ENCODE results near the gene RAB11FIP3.

The RAB11FIP3 gene

DNA sequence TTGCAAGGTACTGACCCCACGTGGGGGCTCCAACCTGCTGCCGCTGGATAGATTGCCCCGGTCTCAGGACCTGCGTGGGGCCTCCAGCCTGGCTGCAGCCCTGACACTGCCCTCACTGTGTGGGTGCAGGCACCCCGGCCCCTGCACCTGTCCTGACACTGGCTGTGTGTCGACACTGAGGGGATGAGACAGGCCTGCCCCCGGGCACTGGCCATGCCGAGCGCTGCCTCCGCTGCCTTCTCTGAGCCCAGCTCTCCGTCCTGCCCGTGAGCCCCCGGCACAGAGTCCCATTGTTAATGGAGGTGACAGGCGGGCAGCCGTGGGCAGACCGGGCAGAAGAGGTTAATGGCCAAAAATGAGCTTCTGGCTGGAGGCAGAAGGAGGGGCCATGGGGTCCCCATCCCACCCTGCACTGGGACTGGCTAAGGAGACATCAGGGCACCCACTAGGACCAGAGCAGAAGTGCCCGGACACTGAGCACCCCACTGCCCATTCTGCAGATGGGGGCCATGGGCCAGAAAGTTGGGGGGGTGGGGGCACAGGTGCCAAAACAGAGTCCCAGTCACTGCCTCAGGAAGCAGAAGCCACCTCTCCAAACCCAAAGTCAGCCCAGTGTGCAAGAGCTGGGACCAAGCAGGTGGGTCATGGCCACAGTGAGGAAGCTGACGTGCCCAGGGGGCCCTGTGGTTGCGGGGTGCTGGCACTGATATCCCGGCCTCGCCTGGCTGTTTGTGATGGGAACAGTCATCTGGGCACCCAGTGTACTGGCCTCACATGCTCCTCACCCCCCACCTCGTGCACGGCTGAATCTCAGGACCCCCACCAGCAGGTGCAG is 132.2 kb downstream of the RAB11FIP3 start:
- DNase-seq: no peak

DNA sequence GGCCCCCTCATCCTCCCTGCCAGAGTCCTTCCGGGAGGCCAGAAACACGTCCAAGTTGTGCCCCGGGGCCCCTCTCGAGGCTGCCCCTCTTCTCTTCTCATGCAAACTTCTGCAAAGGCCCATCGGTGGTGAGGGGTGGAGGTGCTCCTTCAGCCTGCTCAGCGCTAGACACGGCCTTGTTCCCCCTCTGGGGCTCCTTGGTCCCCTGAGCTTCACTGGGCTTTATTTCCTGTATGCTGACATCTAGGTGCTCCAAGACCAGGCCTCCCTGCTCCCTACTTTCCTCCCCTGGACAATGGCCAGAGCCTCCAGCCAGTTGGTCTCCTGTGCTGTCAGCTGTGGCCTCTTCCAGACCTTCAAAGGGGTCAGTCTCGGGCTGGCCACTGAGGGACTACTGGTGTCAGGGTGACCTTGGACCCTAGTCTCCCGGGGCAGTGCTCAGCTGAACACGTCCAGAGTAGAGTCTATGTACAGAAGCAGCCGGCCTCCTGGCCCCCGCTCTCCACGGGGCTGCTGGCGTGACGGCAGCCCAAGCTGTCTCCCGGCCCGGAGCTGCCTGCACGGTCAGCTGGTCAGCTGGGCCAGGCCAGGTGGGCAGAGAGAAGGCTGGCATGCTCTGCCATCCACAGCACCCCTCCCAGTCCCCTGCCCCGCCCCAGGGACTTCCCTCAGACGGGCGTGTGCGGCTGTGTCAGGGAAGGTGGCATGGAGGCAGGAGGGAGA is 133.0 kb downstream of the RAB11FIP3 start:
- DNase-seq: no peak

- DNase-seq: no peak
Observed at GRCh38 chr16:559021-559380, 133.6 kb downstream of the RAB11FIP3 start.

DNA sequence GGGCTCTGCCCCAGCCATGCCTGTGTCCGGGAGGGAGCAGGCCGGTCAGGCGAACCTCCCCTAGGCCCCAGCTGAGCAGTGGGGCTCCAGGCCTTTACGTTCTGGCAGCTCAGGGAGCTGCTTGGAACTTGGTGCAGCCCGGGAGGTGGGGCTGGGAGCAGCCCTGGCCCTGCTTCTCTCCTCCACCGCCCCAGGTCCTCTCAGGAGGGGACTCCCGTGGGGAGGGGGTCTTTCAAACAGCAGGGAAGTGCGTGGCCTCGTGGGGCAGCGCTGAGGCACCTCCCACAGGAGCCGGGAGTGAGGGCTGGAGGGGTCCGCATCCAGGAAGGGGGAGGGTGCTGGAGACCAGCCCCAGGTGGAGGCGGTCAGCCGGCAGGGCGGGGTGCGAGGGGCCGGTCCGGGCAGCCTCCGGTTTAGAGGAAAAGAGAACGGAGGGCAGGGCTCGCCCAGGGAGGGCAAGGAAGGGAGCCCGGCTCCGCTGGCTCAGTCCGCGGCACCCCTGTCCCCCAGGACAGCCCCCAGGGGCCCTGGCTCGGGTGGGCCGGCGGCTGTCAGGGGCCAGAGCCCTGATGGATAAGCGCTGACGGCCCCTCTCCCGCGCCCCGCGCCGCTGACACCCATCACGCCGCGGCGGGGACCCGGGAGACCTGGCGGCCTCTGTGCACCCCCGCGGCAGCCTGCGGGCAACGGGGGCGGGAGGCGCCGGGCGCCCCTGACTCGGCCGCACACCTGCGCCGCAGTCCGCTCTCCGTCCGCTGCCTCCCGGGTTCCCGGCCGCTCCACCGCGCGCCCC is 134.2 kb downstream of the RAB11FIP3 start:
- no peak for DNase-seq

- no peak for DNase-seq
Observed at GRCh38 chr16:560204-560700, 134.8 kb downstream of the RAB11FIP3 start, which contains the start of gene PRR35. PRR35 (plus strand) TSS chr16:560394; CDS start chr16:563295, 2,901 bp downstream.

DNA sequence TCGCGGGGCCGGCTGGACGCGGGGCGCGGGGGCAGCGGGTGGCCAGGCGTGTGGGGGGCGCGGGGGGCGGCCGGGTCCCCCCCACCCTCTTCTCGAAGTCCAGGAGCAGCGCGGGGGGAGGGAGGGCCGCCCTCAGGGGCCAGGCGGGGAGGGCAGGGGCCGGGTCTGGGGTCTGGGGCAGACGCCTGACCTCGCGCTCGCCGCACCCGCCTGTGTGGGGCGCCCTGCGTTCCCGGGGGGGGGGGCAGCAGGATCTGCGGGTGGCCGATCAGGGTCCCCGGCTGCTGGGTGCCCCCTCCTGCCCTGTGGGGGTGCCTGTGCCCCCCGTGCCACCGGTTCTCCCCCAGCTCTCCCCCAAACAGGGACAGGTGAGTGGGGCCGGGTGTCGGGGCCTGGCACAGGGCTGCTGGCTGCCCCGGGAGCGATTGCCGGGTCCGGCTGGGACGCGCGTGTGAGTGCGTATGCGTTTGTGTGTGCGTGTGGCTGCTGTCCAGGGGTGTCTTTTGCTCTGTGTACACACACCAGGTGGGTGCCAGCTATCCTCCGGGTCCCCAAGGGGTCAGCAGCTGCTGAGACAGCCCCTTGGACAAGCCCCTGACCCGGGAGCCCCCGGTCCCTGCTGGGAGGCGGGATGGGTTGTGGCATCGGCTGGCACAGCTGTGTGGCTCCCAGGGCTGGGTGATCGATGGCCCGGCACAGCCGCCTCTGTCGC is 135.4 kb downstream of the RAB11FIP3 start:
- DNase-seq: no peak

- no peak for DNase-seq
Observed at GRCh38 chr16:561413-561794, 136.0 kb downstream of the RAB11FIP3 start.

- no peak for DNase-seq
Observed at GRCh38 chr16:561957-562938, 136.8 kb downstream of the RAB11FIP3 start.

GRCh38 chr16:563072-563644 is 137.7 kb downstream of the RAB11FIP3 start:
- DNase-seq: no peak

- DNase-seq: no peak
Observed at GRCh38 chr16:564690-565418, 139.4 kb downstream of the RAB11FIP3 start.

- DNase-seq: no peak
Observed at GRCh38 chr16:565419-566330, 140.2 kb downstream of the RAB11FIP3 start.

- DNase-seq: peak; percentile 50
Observed at GRCh38 chr16:566475-567372, 141.3 kb downstream of the RAB11FIP3 start, which contains the start of gene NHLRC4. NHLRC4 (plus strand) TSS chr16:567005; CDS start chr16:568048, 1,043 bp downstream.

DNA sequence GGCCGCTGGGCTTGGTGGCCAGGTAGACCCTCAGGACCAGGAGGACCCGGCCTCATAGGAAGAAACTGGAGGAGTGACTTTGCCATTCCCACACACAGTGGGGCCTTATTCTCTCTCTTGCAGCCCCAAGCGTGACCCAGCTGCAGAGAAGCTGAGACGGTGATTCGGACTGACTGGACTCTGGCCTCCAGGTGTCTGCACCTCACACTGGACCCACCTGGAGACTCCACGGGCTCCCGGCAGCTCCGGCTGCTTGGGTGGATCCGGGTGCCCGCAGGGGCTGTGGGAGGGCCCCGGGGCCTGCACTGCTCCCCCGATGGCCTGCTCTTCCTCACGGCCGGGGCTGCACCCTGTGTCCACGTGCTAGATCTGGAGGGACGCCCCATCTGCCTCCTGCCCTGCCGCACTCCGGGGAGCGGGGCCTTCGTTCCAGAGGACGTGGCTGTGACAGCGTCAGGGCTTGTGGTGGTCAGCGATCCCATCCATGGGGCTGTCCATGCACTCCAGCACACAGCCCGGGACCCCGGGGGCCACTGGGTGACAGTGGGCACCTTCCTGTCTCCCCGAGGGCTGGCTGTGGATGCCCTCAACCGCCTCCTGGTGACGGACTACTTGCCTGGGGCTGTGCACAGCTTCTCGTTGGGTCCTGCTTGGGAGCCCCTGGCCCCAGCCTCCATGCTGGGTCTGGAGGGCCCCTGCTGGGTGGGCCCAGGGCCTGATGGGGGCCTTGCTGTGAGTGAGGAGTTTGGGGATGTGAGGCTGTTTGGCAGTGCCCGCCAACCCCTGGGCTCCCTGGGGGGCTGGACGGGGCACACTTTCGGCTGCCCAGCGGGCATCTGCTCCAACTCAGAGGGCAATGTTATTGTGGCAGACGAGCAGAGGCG is 142.2 kb downstream of the RAB11FIP3 start:
- DNase-seq: no peak

DNA sequence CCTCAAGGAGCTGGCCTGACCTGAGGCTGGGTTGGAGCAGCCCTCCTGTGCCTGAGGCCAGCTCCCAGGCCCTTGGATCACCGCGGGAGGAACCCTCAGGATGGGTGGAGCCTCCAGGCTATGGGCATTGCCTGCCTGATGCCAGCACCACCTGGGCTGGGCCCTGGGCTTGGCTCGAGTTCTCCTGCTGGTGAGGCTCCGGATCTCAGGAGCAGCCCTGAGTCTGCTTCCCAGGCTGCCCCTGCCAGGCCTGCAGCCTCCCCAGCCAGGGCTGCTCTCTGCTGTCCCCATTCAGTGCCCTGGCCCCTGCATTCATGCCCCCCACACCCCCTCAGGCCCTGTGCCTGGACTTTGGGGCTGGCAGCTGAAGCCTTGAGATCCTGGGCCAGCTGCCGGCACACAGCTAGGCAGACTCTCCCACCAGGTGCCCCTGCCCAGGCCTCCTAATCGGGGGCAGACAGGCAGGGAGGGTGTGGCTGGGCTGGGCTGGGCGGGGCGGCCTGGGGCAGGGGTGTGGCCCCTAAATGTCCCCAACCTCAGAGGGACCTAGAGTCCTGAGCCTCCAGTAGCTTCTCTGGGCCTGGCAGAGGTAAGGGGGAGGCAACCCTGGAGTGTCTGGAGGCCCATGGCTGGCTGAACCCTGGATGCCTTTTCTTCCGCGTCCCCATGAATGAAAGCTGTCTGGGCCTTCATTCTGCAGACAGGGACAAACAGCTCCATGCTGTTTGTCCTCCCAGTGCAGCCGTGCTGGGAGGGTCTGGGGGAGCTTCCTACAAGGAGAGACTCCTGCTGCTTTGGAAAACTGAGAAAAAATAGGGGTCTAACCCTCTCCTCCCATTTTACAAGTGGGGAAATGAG is 143.2 kb downstream of the RAB11FIP3 start:
- DNase-seq: no peak

GRCh38 chr16:569445-570254 is 144.2 kb downstream of the RAB11FIP3 start, which contains the start of gene PIGQ:
PIGQ (plus strand) TSS chr16:569968; CDS start chr16:574075, 4,107 bp downstream.
- peak; percentile 47 for DNase-seq

Data from HCEC 1CT (cell line).